HG03378 (cell line): Measurements from ENCODE around the gene RNF4.

Experiments used
- ATAC-seq: cut with Tn5 transposase; IDR thresholded peaks from one replicate; pipeline ENCODE4 v1.9.1; 2021; ENCODE audit warnings: mild to moderate bottlenecking, moderate library complexity; ENCODE audit not compliant: unreplicated experiment

The RNF4 gene

GRCh38 chr4:2437475-2438215, 31.3 kb upstream of the RNF4 start:
- no peak for ATAC-seq

GRCh38 chr4:2438822-2439718, 29.8 kb upstream of the RNF4 start:
- no peak for ATAC-seq

- no peak for ATAC-seq
Observed at GRCh38 chr4:2441393-2442174, 27.3 kb upstream of the RNF4 start.

- no peak for ATAC-seq
Observed at GRCh38 chr4:2442175-2442993, 26.5 kb upstream of the RNF4 start.

GRCh38 chr4:2443061-2443730, 25.7 kb upstream of the RNF4 start:
- ATAC-seq = no peak

GRCh38 chr4:2443956-2444740, 24.8 kb upstream of the RNF4 start:
- ATAC-seq = no peak

- ATAC-seq = no peak
Observed at GRCh38 chr4:2445130-2445529, 23.8 kb upstream of the RNF4 start.

- no peak for ATAC-seq
Observed at GRCh38 chr4:2445571-2445970, 23.3 kb upstream of the RNF4 start.

- ATAC-seq = no peak
Observed at GRCh38 chr4:2446656-2447564, 22.0 kb upstream of the RNF4 start.

- ATAC-seq = no peak
Observed at GRCh38 chr4:2448589-2448988, 20.3 kb upstream of the RNF4 start.

- ATAC-seq = no peak
Observed at GRCh38 chr4:2449051-2449450, 19.9 kb upstream of the RNF4 start.

- ATAC-seq = no peak
Observed at GRCh38 chr4:2449511-2450392, 19.2 kb upstream of the RNF4 start.

GRCh38 chr4:2450394-2451035, 18.4 kb upstream of the RNF4 start:
- no peak for ATAC-seq

GRCh38 chr4:2451036-2451520, 17.8 kb upstream of the RNF4 start:
- no peak for ATAC-seq

GRCh38 chr4:2451821-2452785, 16.8 kb upstream of the RNF4 start:
- ATAC-seq = no peak
